Neural crest cell (in vitro differentiated cells): ENCODE measurements around the gene STT3B. TPM values are rescaled to one million over a fixed set of nuclear protein-coding genes. Genes with fewer than 3 reads are reported as not detected.

Source experiments
- DNase-seq: peaks from one replicate; pipeline ENCODE4 v3.0.0; 2021; ENCODE audit warnings: low read depth, mixed read lengths, low spot score
- H3K27ac Mint-ChIP-seq: one replicate; pipeline ENCODE4 v1.8.0; 2021; ENCODE audit warnings: mild to moderate bottlenecking, mixed read lengths; ENCODE audit not compliant: unreplicated experiment
- H3K27me3 Mint-ChIP-seq: 2 replicates; pipeline ENCODE4 v1.8.0; 2021; ENCODE audit warnings: low read depth, mild to moderate bottlenecking, mixed read lengths
- H3K36me3 Mint-ChIP-seq: 2 replicates; pipeline ENCODE4 v1.8.0; 2021; ENCODE audit warnings: low read depth, mild to moderate bottlenecking, mixed read lengths
- H3K4me1 Mint-ChIP-seq: 2 replicates; pipeline ENCODE4 v1.8.0; 2021; ENCODE audit warnings: mixed read lengths
- H3K4me3 Mint-ChIP-seq: one replicate; pipeline ENCODE4 v1.8.0; 2021; ENCODE audit warnings: mild to moderate bottlenecking, mixed read lengths
- H3K9me3 Mint-ChIP-seq: 2 replicates; pipeline ENCODE4 v1.8.0; 2021; ENCODE audit warnings: mixed read lengths
- CTCF ChIP-seq: fragments of 200-600 bp; sonication (generic); conservative IDR thresholded peaks from 2 replicates; pipeline ENCODE4 v1.5.0; 2021; ENCODE audit warnings: antibody characterized with exemption, mild to moderate bottlenecking
- total RNA-seq: library from RNA; stranded (reverse); gene quantifications from 2 replicates; pipeline ENCODE4 v1.2.1, GENCODE V29; 2021

STT3B gene
- total RNA-seq, 1 donor from 2014 or later = 116 TPM

GRCh38 chr3:31653464-31653863, 120.7 kb downstream of the STT3B start:
- Mint-ChIP-seq H3K4me3 (no peak overlapping the region), H3K9me3 (peaks cover 66% of the 10 kb centered on the region), H3K36me3 (peaks cover 83% of the 10 kb centered on the region), H3K27ac (no peak overlapping the region), H3K27me3 (no peaks in the 10 kb centered on the region), H3K4me1 (no peaks in the 10 kb centered on the region)
- no peak for DNase-seq
- no peak for TF ChIP-seq CTCF

DNA sequence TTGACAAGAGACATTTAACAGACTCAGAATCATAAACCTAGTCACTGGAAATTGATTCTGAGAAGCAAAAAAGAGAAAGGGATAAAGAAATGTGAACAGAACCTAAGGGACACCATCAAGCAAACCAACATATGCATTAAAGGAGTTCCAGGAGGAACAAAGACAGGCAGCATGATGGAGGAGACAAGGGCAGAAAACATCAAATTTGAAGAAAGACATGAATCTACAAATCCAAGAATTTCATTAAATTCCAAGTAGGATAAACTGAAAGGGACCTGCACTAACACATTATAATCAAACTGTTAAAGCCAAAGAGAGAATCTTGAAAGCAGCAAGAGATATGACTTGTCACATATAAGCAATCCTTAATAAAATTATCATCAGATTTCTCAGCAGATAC, 122.3 kb downstream of the STT3B start:
- DNase-seq = no peak
- no peak for TF ChIP-seq CTCF
- Mint-ChIP-seq H3K4me3 (no peak overlapping the region), H3K27me3 (no peaks in the 10 kb centered on the region), H3K9me3 (peaks cover 56% of the 10 kb centered on the region), H3K36me3 (peaks cover 72% of the 10 kb centered on the region), H3K27ac (no peak overlapping the region), H3K4me1 (no peaks in the 10 kb centered on the region)

DNA sequence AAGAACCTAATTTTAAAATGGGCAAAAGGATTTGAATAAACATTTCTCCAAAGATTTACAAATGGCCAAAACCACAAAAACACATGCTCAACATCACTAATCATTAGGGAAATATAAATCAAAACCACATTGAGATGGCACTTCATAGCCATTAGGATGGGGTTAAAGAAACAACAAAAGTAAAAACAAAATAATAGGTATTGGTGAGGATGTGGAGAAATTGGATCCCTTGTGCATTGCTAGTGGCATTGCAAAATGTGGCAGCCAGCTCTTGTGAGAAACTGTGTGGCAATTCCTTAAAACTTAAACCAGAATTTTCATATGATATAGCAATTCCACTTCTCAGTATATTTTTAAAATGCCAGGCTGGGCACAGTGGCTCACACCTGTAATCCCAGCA, 126.5 kb downstream of the STT3B start:
- Mint-ChIP-seq H3K36me3 (peaks cover 51% of the 10 kb centered on the region), H3K4me3 (no peak overlapping the region), H3K4me1 (peaks cover 15% of the 10 kb centered on the region), H3K27ac (no peak overlapping the region), H3K9me3 (peaks cover 32% of the 10 kb centered on the region), H3K27me3 (no peaks in the 10 kb centered on the region)
- no peak for TF ChIP-seq CTCF
- no peak for DNase-seq

DNA sequence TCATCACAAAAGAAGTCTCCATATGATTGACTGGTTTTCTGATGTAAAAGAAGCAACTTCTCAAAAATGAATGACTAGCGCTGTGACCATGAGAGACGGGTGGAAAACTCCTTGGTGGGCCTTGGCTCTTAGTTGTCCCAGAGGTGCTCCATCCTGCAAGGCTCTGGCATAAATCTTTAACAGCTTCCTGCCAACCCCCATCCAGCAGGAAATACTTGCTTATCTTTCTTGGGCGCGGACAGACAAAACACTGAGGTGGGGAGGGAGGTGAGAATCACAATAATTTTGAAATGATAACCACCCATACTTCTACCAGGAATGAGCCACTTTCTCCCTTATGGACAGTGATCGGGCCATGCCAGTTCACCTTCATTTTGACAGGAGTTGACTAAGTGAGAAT, 128.6 kb downstream of the STT3B start:
- Mint-ChIP-seq H3K27ac (no peak overlapping the region), H3K4me3 (no peak overlapping the region)

GRCh38 chr3:31661993-31662670, 129.4 kb downstream of the STT3B start:
- no peaks in the 10 kb centered on the region for H3K27me3 Mint-ChIP-seq
- H3K4me1 Mint-ChIP-seq = peaks cover 15% of the 10 kb centered on the region
- TF ChIP-seq CTCF = no peak
- no peak overlapping the region for H3K4me3 Mint-ChIP-seq
- peaks cover 10% of the 10 kb centered on the region for H3K9me3 Mint-ChIP-seq
- H3K27ac Mint-ChIP-seq = no peak overlapping the region
- H3K36me3 Mint-ChIP-seq = peaks cover 27% of the 10 kb centered on the region
- no peak for DNase-seq

More for the DNA sequence above, 128.6 kb downstream of the STT3B start:
- Mint-ChIP-seq H3K4me1 (peaks cover 15% of the 10 kb centered on the region), H3K27me3 (no peaks in the 10 kb centered on the region), H3K9me3 (peaks cover 17% of the 10 kb centered on the region), H3K36me3 (peaks cover 33% of the 10 kb centered on the region)
- no peak for DNase-seq
- no peak for TF ChIP-seq CTCF
